IMR-90 (cell line): Measurements from ENCODE around the gene FAM120A. TPM values are rescaled to one million over a fixed set of nuclear protein-coding genes. Genes with fewer than 3 reads are reported as not detected.

Experiments used
- ATAC-seq: fragments of 200-7000 bp; cut with Tn5 transposase; 2 replicates; pipeline ENCODE4 v1.9.1; 2020; ENCODE audit warnings: low read depth, mild to moderate bottlenecking, moderate library complexity
- BruUV-seq: library from RNA; stranded (reverse); fragments of 400-500 nt; replicated peaks from 2 replicates; lab custom pipeline; 2021; lab: Mats Ljungman, UMichigan
- CTCF ChIA-PET: fragments of 300-600 bp; formaldehyde crosslinking; extraction: SDS; loops from one replicate; lab custom pipeline; 2021; ENCODE audit warnings: antibody characterized with exemption; lab: Yijun Ruan, JAX
- POLR2A ChIA-PET: fragments of 300-600 bp; sonication (Branson Sonifier 250); formaldehyde crosslinking; loops from one replicate; lab custom pipeline; 2022; ENCODE audit warnings: antibody characterized with exemption; ENCODE audit not compliant: unreplicated experiment; lab: Charles Lee
- DNase-seq: peaks from one replicate; pipeline ENCODE4 v3.0.0; 2013
- H2AFZ ChIP-seq: replicated peaks from 2 replicates; pipeline ENCODE3; 2013; ENCODE audit warnings: low read length, mild to moderate bottlenecking; ENCODE audit not compliant: poor library complexity
- H2AK5ac ChIP-seq: 2 replicates; pipeline ENCODE4 v1.6.1; 2013; ENCODE audit warnings: low read depth, low read length, inconsistent platforms
- H2AK9ac ChIP-seq: replicated peaks from 2 replicates; pipeline ENCODE3; 2013; ENCODE audit warnings: mild to moderate bottlenecking, low read depth, low read length, moderate library complexity; ENCODE audit not compliant: poor library complexity
- H2BK120ac ChIP-seq: 2 replicates; pipeline ENCODE4 v1.6.1; 2013; ENCODE audit warnings: low read depth, low read length, inconsistent platforms
- H2BK15ac ChIP-seq: 3 replicates; pipeline ENCODE4 v1.6.1; 2013; ENCODE audit warnings: low read depth, low read length, inconsistent platforms
- H2BK20ac ChIP-seq: 2 replicates; pipeline ENCODE4 v1.6.1; 2013; ENCODE audit warnings: low read depth, mild to moderate bottlenecking, inconsistent platforms, low read length, moderate library complexity
- H2BK5ac ChIP-seq: 2 replicates; pipeline ENCODE4 v1.6.1; 2013; ENCODE audit warnings: mild to moderate bottlenecking, low read depth, low read length, inconsistent platforms; ENCODE audit not compliant: poor library complexity, severe bottlenecking
- H3K14ac ChIP-seq: replicated peaks from 2 replicates; pipeline ENCODE4 v1.6.1; 2013; ENCODE audit warnings: low read depth, low read length, inconsistent platforms
- H3K18ac ChIP-seq: 2 replicates; pipeline ENCODE4 v1.6.1; 2013; ENCODE audit warnings: low read depth, low read length, control low read depth
- H3K23ac ChIP-seq: 2 replicates; pipeline ENCODE4 v1.6.1; 2013; ENCODE audit warnings: low read depth, low read length, inconsistent platforms
- H3K27ac ChIP-seq: 2 replicates; pipeline ENCODE4 v1.5.1; 2013; ENCODE audit warnings: mild to moderate bottlenecking, control low read depth, low read length; ENCODE audit not compliant: insufficient read depth
- H3K27me3 ChIP-seq: 2 replicates; pipeline ENCODE4 v1.6.1; 2013; ENCODE audit warnings: low read length; ENCODE audit not compliant: control insufficient read depth, insufficient read depth
- H3K36me3 ChIP-seq: 2 replicates; pipeline ENCODE4 v1.6.1; 2013; ENCODE audit warnings: low read length, mixed read lengths; ENCODE audit not compliant: control insufficient read depth, insufficient read depth
- H3K4ac ChIP-seq: 2 replicates; pipeline ENCODE4 v1.6.1; 2013; ENCODE audit warnings: low read depth, low read length, inconsistent platforms
- H3K4me1 ChIP-seq: 2 replicates; pipeline ENCODE4 v1.6.1; 2013; ENCODE audit warnings: low read length, mixed read lengths; ENCODE audit not compliant: control insufficient read depth, insufficient read depth
- H3K4me2 ChIP-seq: 2 replicates; pipeline ENCODE4 v1.6.1; 2013; ENCODE audit warnings: low read depth, mild to moderate bottlenecking, control low read depth, low read length, moderate library complexity
- H3K4me3 ChIP-seq: 2 replicates; pipeline ENCODE4 v1.5.1; 2013; ENCODE audit warnings: low read depth, mild to moderate bottlenecking, control low read depth, low read length, moderate library complexity; ENCODE audit not compliant: insufficient read depth
- H3K56ac ChIP-seq: 2 replicates; pipeline ENCODE4 v1.6.1; 2013; ENCODE audit warnings: low read length, inconsistent platforms; ENCODE audit not compliant: insufficient read depth; ENCODE audit errors: extremely low read depth
- H3K79me1 ChIP-seq, 2 experiments: 2 replicates each; pipeline ENCODE4 v1.6.1; 2013; ENCODE audit warnings: low read length in 2 of 2, inconsistent platforms in 1 of 2, low read depth in 1 of 2
- H3K9ac ChIP-seq: 2 replicates; pipeline ENCODE4 v1.6.1; 2013; ENCODE audit warnings: low read depth, low read length, control low read depth
- H3K9me1 ChIP-seq: 2 replicates; pipeline ENCODE4 v1.6.1; 2013; ENCODE audit warnings: low read length, inconsistent platforms; ENCODE audit not compliant: insufficient read depth
- H3K9me3 ChIP-seq: 2 replicates; pipeline ENCODE4 v1.6.1; 2013; ENCODE audit warnings: low read length; ENCODE audit not compliant: control insufficient read depth, insufficient read depth
- H4K20me1 ChIP-seq: 2 replicates; pipeline ENCODE4 v1.6.1; 2013; ENCODE audit warnings: low read length, inconsistent platforms; ENCODE audit not compliant: insufficient read depth
- H4K5ac ChIP-seq: 2 replicates; pipeline ENCODE4 v1.6.1; 2013; ENCODE audit warnings: mild to moderate bottlenecking, low read depth, low read length, control low read depth
- H4K8ac ChIP-seq, 2 experiments: 2 replicates each; pipeline ENCODE4 v1.6.1; 2013; ENCODE audit warnings: low read depth in 2 of 2, low read length in 2 of 2, control low read depth in 1 of 2, inconsistent platforms in 1 of 2
- H4K91ac ChIP-seq: 2 replicates; pipeline ENCODE4 v1.6.1; 2013; ENCODE audit warnings: low read depth, low read length, inconsistent platforms; ENCODE audit not compliant: insufficient read depth
- CEBPB ChIP-seq: IDR thresholded peaks from 2 replicates; pipeline ENCODE4 v1.6.1; 2012; ENCODE audit warnings: low read depth, low read length, improper control_type of control experiment
- MAFK ChIP-seq: IDR thresholded peaks from 2 replicates; pipeline ENCODE4 v1.6.1; 2012; ENCODE audit warnings: low read depth, low read length, improper control_type of control experiment
- MXI1 ChIP-seq: IDR thresholded peaks from 2 replicates; pipeline ENCODE4 v1.6.1; 2012; ENCODE audit warnings: low read depth, mild to moderate bottlenecking, low read length, moderate library complexity, borderline replicate concordance
- NFE2L2 ChIP-seq: fragments of 150-350 bp; IDR thresholded peaks from 2 replicates; pipeline ENCODE4 v1.6.1; 2016; ENCODE audit warnings: low read depth, mild to moderate bottlenecking, low read length
- WGBS, 2 experiments: methylation state at CpG; one replicate each; pipeline versions ENCODE4 v1.1.5 to v1.1.7; 2013; ENCODE audit warnings: missing lambda C conversion rate in 2 of 2; ENCODE audit not compliant: insufficient read length in 1 of 2; ENCODE audit errors: extremely low coverage in 2 of 2; 5-methylcytosine and 5-hydroxymethylcytosine counted together
- dilution Hi-C: fragments of 300-500 bp; cut with HindIII; formaldehyde crosslinking; loops from one replicate; pipeline ENCODE4 v1.14.3; 2018; ENCODE audit warnings: low sequenced_read_pairs; ENCODE audit not compliant: unreplicated experiment
- in situ Hi-C: fragments of 300-500 bp; cut with MboI; formaldehyde crosslinking; loops from 3 replicates; pipeline ENCODE4 v1.14.3; 2019; ENCODE audit warnings: low sequenced_read_pairs, inconsistent platforms, mixed read lengths
- intact Hi-C: fragments of 100-400 bp; cut with micrococcal nuclease; formaldehyde crosslinking; loops from 2 replicates; pipeline ENCODE4 v1.10.0; 2022
- polyA plus RNA-seq, 3 experiments: library from polyadenylated mRNA; depleted of rRNA; stranded (reverse); fragments of >200 nt; gene quantifications; 2 replicates each; pipeline ENCODE4 v1.2.3, GENCODE V29; 2012; ENCODE audit warnings: low replicate concordance in 1 of 3
- total RNA-seq: library from RNA; depleted of rRNA; stranded (reverse); fragments of >200 nt; gene quantifications from 2 replicates; pipeline ENCODE4 v1.2.3, GENCODE V29; 2012

Gene FAM120A
- total and polyA plus RNA-seq, 2 of the 4 experiments (the other 2 are of a cell fraction), result 61.6 to 75.1 TPM

GRCh38 chr9:93507768-93508167, 56.3 kb downstream of the FAM120A start:
- POLR2A ChIA-PET, result no interaction called here
- Histone ChIP-seq H2AK9ac (no peak overlapping the region), H2BK120ac (no peak overlapping the region), H3K4me3 (no peak overlapping the region), H4K91ac (no peak overlapping the region), H3K79me1 (peaks cover 37 to 87% of the 10 kb centered on the region in 2 experiments), H3K27ac (no peak overlapping the region), H3K4ac (no peak overlapping the region), H3K18ac (no peak overlapping the region), H2BK20ac (no peak overlapping the region), H3K14ac (no peak overlapping the region), H2BK5ac (no peak overlapping the region), H3K4me2 (no peak overlapping the region), H3K23ac (no peak overlapping the region), H3K56ac (no peak overlapping the region), H3K4me1 (peaks cover 24% of the 10 kb centered on the region), H3K9me3 (no peaks in the 10 kb centered on the region), H3K27me3 (no peaks in the 10 kb centered on the region), H2AK5ac (no peak overlapping the region), H4K5ac (no peak overlapping the region), H3K9me1 (peaks cover 9% of the 10 kb centered on the region; the same call in 1 of the 2 replicates), H2AFZ (no peak overlapping the region), H3K36me3 (peaks cover 1% of the 10 kb centered on the region; the same call in 1 of the 2 replicates), H4K20me1 (peaks cover 59% of the 10 kb centered on the region), H4K8ac (no peak overlapping the region), H3K9ac (no peak overlapping the region), H2BK15ac (no peak overlapping the region)
- ATAC-seq (no peak), DNase-seq (no peak)
- BruUV-seq, result no TSS peak
- TF ChIP-seq MAFK (no peak), NFE2L2 (no peak), MXI1 (no peak), CEBPB (no peak)
- WGBS, 2 experiments, result no CpG with 5 or more reads among the region's 2 CpGs
- dilution Hi-C loops (no loop called here), intact Hi-C loops (no loop called here), in situ Hi-C loops (no loop called here)
- CTCF ChIA-PET, result no interaction called here
